ENCODE results near the gene RNASE12.

- no peak for TF ChIP-seq EZH2 (IDR thresholded peaks at IDR 0.05)
- no peak for TF ChIP-seq POLR2AphosphoS5 (IDR thresholded peaks at IDR 0.05; ENCODE audit: borderline replicate concordance, low read depth, low read length)
These were observed 11.4 kb upstream of the RNASE12 start for GRCh38 chr14:20602583-20602982.
